ENCODE data around the gene MUC2.

MUC2 gene

GRCh38 chr11:1087961-1088926 is 13.6 kb downstream of the MUC2 start:
- H4K20me1 ChIP-seq (ENCODE audit: insufficient read depth, low read length), result no peaks in the 10 kb centered on the region
- no peaks in the 10 kb centered on the region for H3K36me3 ChIP-seq (replicated peaks; ENCODE audit: insufficient read depth, low read length)
- no peak for DNase-seq
- TF ChIP-seq CTCF (IDR thresholded peaks at IDR 0.05; ENCODE audit: low read length) (no peak), EZH2phosphoT487 (IDR thresholded peaks at IDR 0.05; ENCODE audit: low read length) (no peak), EZH2 (optimal IDR thresholded peaks at IDR 0.05; ENCODE audit: low read depth, low read length) (no peak)
- H3K4me2 ChIP-seq (ENCODE audit: low read depth, low read length), result no peak overlapping the region
- H3K27me3 ChIP-seq (replicated peaks; ENCODE audit: insufficient read depth, low read length), result peaks cover 57% of the 10 kb centered on the region
- no peaks in the 10 kb centered on the region for H3F3A ChIP-seq (ENCODE audit: insufficient read depth, low read length)
- no peak overlapping the region for H3K9ac ChIP-seq (ENCODE audit: low read length)
- H3K9me2 ChIP-seq (replicated peaks; ENCODE audit: insufficient read depth, low read length), result no peaks in the 10 kb centered on the region
- H3K4me1 ChIP-seq (ENCODE audit: low read length), result no peaks in the 10 kb centered on the region
- no peak overlapping the region for H2AFZ ChIP-seq (ENCODE audit: low read length)
- no peaks in the 10 kb centered on the region for H3K79me2 ChIP-seq (ENCODE audit: low read length)
- no peak overlapping the region for H3K27ac ChIP-seq (ENCODE audit: low read length)
- H3K9me3 ChIP-seq (replicated peaks; ENCODE audit: insufficient read depth, low read length), result no peaks in the 10 kb centered on the region
- H3K4me3 ChIP-seq (ENCODE audit: low read length), result no peak overlapping the region

GRCh38 chr11:1088927-1089737 is 14.5 kb downstream of the MUC2 start:
- no peaks in the 10 kb centered on the region for H3K4me1 ChIP-seq (ENCODE audit: low read length)
- DNase-seq, result no peak
- H3F3A ChIP-seq (ENCODE audit: insufficient read depth, low read length), result no peaks in the 10 kb centered on the region
- no peak overlapping the region for H3K4me2 ChIP-seq (ENCODE audit: low read depth, low read length)
- H3K27me3 ChIP-seq (replicated peaks; ENCODE audit: insufficient read depth, low read length), result peaks cover 49% of the 10 kb centered on the region
- no peaks in the 10 kb centered on the region for H3K9me2 ChIP-seq (replicated peaks; ENCODE audit: insufficient read depth, low read length)
- H3K4me3 ChIP-seq (ENCODE audit: low read length), result no peak overlapping the region
- no peak overlapping the region for H3K9ac ChIP-seq (ENCODE audit: low read length)
- no peaks in the 10 kb centered on the region for H4K20me1 ChIP-seq (ENCODE audit: insufficient read depth, low read length)
- no peaks in the 10 kb centered on the region for H3K79me2 ChIP-seq (ENCODE audit: low read length)
- H3K36me3 ChIP-seq (replicated peaks; ENCODE audit: insufficient read depth, low read length), result no peaks in the 10 kb centered on the region
- H3K9me3 ChIP-seq (replicated peaks; ENCODE audit: insufficient read depth, low read length), result no peaks in the 10 kb centered on the region
- H3K27ac ChIP-seq (ENCODE audit: low read length), result no peak overlapping the region
- no peak overlapping the region for H2AFZ ChIP-seq (ENCODE audit: low read length)
- TF ChIP-seq CTCF (IDR thresholded peaks at IDR 0.05; ENCODE audit: low read length), result no peak
- no peak for TF ChIP-seq EZH2phosphoT487 (IDR thresholded peaks at IDR 0.05; ENCODE audit: low read length)
- TF ChIP-seq EZH2 (optimal IDR thresholded peaks at IDR 0.05; ENCODE audit: low read depth, low read length), result no peak

- H3K36me3 ChIP-seq (replicated peaks; ENCODE audit: insufficient read depth, low read length), result no peaks in the 10 kb centered on the region
- H3F3A ChIP-seq (ENCODE audit: insufficient read depth, low read length), result no peaks in the 10 kb centered on the region
- no peak overlapping the region for H3K4me2 ChIP-seq (ENCODE audit: low read depth, low read length)
- H3K27ac ChIP-seq (ENCODE audit: low read length), result no peak overlapping the region
- H3K4me3 ChIP-seq (ENCODE audit: low read length), result no peak overlapping the region
- H3K79me2 ChIP-seq (ENCODE audit: low read length), result no peaks in the 10 kb centered on the region
- no peak for DNase-seq
- no peaks in the 10 kb centered on the region for H3K4me1 ChIP-seq (ENCODE audit: low read length)
- H3K9me3 ChIP-seq (replicated peaks; ENCODE audit: insufficient read depth, low read length), result no peaks in the 10 kb centered on the region
- peaks cover 40% of the 10 kb centered on the region for H3K27me3 ChIP-seq (replicated peaks; ENCODE audit: insufficient read depth, low read length)
- no peak overlapping the region for H3K9ac ChIP-seq (ENCODE audit: low read length)
- H2AFZ ChIP-seq (ENCODE audit: low read length), result no peak overlapping the region
- H3K9me2 ChIP-seq (replicated peaks; ENCODE audit: insufficient read depth, low read length), result no peaks in the 10 kb centered on the region
- TF ChIP-seq CTCF (IDR thresholded peaks at IDR 0.05; ENCODE audit: low read length) (no peak), EZH2phosphoT487 (IDR thresholded peaks at IDR 0.05; ENCODE audit: low read length) (no peak), EZH2 (optimal IDR thresholded peaks at IDR 0.05; ENCODE audit: low read depth, low read length) (no peak)
- H4K20me1 ChIP-seq (ENCODE audit: insufficient read depth, low read length), result no peaks in the 10 kb centered on the region
Observed at GRCh38 chr11:1089738-1090599, 15.3 kb downstream of the MUC2 start.

Data from MM.1S (cell line).